Stimulated activated CD8-positive, alpha-beta memory T cell treated with anti-CD3 and anti-CD28 coated beads, Interleukin-15, amount 100 ng/mL, for 48 hours (primary cell): Measurements from ENCODE around the gene RASL10B.

Source experiments
- DNase-seq, 2 donors: peaks; one replicate each; pipeline ENCODE4 v3.0.0-alpha.2; 2020; ENCODE audit warnings: low read depth in 2 of 2

Gene RASL10B

DNA sequence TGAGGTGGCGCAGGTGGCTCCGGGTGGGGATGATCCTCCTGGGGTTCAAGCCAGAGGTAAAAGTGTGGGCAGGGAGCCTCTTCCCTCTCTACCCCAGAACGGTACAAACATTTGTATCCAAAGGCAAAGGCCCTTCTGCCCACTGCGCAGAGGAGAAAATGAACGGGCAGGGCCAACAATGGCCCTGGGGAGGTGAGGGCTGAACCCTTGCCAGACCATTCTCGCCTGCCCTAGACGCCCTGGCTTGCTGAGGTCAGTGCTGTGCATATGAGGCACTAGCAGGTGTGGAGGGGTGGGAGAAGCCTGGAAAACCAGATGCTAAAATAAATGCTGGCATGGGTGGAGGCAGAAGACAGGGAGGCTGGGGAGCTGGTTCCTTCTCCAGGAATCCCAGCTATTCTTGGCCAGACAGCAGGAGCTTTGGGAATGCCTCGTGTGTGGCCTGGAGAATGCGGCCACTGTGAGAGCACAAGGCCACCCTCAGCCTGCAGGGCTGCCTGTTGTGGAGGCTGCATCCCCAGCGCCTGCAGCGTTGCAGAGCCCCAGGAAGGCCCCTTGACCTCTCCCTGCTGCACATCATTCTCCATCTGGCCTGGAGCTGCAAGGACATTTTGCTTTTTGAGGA, 33.8 kb downstream of the RASL10B start:
- DNase-seq: no peak

DNA sequence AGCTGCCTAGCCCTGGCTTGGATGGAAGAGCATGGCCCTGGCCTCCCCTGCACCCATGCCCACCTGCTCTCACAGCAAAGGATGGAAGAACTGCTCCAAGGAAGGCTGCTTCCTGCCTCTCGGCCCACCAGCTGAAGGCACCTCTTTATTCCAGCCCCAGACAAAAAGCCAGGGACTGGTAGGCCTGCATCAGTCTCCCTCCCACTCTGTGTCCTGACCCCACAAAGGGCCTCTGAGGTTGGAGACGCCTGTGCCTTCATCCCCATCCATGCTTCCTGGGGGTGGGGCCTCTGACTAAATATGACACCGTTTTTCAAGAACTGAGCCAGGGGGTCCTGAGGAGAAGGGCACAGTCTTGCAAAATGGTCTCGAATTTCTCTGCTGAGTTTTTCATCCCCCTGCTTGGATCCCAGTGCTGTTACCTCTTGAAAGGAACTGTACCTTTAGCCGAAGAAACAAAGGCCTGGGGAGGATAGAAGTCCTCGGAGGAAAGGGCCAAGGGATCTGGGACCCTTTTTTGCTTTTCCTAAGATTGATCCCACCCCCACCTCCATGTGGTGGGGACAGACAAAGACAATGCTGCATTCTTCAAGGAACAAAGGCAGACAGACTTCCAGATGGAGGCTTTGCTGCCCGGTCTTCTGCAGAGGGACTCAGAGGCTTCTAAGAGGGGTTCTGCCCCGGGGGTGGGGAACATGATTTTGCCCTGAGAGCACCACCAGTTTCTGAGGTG, 34.5 kb downstream of the RASL10B start:
- DNase-seq: no peak

DNA sequence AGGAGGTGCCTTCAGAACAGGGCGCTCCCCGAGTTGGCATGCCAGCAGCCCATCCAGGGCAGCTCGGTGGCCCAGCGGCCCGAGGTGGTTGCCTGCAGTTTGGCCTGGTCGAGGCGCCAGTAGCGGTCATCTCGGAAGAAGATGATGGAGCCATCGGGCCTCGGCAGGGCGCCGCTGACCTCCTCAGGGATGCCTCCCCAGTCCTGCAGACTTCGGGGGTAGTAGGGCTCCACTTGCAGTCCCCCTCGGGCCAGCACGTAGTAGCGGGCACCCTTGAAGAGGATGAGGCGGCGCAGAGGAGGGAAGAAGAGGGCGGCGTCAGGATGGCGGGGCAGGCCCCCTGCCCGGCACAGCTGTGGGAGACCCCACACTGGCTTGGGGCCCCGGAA, 35.0 kb downstream of the RASL10B start:
- no peak for DNase-seq

DNA sequence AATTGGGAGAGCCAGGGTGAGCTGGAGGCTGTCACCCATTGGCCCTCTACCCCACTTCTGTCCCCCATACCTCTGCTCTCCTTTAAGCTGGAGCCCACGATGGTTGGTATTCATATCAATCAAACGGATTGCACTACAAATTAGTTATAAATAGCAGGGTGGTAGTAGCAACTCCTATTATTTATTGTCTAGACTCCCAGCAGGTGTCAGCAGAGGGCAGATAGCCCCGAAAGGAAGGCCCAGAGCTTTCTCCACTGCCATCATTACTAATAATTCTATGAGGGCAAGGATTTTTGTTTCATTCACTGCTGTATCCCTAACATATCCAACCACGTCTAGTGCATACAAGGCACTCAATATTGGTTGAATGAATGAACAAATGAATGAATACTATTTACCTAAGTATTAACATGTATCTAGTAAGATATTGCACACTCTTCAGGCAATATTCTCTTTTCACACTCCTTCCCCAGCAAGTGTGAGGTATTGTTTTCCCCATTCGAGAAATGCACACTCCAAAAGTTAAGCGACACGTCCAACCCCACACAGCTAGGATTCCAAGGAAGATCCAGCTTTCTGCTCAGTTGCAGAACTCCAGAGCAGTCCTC, 35.6 kb downstream of the RASL10B start:
- DNase-seq: no peak

DNA sequence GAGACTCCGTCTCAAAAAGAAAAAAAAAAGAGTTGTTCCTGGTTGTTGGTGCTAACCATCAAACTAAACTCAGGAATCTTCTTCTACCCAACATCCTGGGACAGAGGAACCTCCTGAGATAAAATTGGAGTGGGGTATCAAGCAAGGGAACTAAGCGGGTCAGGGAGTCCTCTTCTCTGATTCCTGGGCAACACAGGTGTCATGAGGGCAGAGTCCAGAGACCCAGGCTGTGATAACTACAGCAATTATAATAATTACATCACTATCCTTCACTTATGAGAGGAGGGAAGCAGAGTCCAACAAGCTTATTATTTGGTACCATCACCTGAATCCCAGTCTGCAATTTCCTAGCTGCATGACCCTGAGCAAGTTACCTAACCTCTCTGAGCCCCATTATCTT, 37.4 kb downstream of the RASL10B start:
- no peak for DNase-seq

DNA sequence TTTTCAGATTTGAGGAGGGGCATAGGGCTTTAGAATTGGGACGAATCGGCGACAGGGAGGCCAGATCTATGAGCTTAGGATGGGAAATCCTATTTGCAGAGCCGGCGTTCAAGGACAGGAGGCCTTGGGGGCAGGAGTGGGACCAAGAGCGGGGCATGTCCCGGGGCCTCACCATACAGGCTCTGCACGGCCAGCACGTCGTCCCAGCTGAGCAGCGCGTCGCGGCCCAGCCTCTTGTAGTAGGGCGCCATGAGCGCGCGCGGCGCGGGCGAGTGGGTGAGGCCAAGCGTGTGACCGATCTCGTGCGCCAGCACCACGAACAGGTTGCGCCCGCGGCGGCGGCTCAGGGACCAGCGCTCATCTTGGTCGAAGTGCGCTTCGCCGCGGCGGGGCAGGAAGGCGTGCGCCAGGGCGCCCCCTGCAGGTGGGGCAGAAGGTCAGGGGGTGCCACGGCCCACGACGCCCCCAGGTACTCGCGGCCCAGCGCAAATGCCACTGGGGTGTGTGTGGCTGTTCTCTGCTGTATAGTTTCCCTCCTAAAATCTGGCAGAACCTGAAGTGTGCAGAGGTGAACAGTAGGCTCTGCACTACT, 38.6 kb downstream of the RASL10B start:
- DNase-seq: no peak

DNA sequence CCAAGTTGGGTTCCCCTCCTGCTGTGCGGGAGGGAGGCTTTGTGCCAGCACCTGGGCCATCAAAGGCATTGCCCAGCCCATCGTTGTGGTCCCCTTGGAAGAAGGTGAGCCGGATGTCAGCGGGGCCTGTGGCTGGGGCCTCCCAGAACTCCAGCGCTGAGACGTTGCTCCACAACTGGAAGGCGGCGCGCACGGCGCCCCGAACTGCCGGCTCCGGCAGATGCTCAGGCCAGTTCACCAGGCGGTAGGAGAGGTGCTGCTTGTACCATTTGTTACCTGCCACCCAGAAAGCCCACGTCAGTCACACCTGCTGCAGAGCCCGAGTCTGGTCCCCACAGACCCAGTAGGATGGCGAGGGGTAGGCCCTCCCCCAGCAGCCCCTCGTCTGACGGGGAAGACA, 41.7 kb downstream of the RASL10B start:
- DNase-seq: no peak

DNA sequence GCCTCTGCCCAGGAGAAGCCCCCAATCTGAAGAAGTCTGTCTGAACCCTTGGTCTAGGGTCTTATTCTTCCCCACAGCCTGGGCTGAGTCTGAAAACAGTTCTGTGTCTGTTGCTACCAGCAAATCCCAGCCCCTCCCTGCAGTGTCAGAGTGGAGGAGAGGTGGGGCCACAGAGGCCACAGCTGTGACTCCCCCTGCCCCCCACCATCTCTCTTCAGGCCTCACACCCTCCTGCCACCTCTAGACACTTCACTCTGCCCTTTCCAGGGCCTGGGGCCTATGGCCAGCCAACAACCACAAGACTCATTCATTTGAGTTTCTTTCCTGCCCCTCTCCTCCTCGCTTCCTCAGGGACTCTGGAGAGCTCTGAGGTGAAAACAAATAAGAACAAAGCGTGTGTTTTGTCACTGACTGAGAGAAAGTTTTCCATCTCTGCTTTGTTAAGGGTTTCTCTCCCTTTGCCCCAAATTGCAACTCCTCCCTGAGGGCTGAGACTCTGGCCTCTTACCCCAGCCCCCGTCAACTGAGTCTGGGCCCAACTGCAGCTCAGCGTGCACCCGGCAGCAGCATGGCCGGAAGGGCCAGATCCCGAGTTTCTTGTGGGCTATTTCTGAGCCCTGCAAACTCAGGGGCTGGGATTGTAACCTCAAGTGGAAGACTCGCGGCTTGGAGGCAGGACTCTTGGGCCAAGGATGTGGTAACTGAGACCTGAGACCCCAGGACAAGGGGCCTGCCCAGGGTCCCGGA, 42.4 kb downstream of the RASL10B start:
- no peak for DNase-seq

DNA sequence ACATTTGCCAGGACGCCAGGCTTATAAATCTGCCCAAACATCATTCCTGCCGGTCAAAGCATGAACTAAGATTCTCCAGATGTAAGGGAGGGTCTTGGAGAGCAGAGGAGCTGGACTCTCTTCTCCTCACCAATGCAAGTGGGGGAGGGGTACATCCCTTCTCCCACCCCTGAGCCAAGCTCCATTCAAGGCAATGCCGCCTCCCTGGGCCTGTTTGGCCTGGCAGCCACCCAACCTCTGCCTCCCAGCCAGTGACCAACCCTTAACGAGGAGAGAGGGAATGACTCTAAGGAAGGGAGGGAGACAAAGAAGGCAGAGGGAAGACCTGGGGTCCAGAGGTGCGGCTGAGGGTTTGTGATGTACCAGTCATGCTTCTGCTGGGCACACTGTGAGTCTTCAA, 43.1 kb downstream of the RASL10B start:
- DNase-seq: no peak

DNA sequence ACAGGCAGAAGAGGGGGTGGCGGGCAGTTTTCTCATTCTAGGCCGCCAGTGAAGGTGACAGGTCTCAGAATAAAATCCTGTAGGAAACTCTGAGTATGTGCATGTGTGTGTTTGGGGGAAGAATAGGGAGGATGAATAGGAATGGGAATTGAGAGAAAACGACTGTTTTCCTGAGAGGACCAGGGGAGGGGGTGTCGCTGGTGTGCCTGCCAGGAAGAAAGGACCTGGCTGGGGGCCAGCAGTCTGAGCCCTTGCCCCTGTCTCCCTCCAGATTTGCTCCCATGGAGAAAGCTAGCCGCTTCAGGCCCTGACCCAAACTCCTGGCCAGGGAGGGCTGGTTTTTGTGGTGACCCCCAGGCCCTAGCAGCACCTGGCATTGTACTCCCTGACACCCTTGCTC, 43.6 kb downstream of the RASL10B start:
- DNase-seq: no peak

DNA sequence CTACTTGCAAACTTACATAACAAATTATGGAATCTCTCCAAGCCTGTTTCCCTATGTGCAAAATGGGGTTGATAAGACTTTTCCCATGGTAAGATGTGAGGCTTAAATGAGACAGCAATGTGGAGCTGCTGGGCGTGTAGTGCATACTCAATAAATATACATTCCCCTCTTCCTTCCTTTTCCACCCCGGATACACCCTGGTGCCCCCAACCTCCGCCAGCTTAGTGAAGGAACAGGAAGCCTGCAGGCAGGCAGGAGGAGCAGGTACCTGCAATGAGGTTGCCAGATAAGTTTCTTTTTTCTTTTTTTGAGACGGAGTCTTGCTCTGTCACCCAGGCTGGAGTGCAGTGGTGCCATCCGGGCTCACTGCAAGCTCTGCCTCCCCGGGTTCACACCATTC, 44.1 kb downstream of the RASL10B start:
- DNase-seq: no peak

DNA sequence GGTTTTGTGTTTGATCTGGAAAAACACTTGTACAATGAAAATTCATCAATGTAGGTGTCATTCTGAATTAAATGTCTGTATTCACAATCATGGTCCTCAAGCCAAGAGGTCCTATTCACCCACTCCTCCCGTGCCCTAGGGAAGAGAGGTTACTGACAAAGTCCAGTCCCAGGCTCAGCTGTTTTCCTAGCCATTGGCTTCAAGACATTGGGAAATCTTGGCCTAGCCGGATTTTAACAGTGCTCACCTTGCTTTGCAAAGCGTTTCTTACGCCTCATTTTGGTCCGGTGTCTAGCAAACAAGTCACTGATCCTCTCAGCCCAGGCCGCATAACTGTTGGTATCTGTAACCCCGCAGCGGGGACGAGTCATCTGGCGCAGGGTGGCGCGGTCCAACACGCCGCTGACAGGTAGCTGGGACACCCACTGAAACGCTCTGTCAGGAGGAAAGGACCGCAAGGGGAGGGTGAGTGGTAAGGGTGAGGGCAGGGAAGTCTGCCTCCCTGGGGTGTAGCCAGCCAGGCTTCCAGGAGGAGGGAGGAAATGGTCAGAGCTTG, 47.3 kb downstream of the RASL10B start:
- no peak for DNase-seq

DNA sequence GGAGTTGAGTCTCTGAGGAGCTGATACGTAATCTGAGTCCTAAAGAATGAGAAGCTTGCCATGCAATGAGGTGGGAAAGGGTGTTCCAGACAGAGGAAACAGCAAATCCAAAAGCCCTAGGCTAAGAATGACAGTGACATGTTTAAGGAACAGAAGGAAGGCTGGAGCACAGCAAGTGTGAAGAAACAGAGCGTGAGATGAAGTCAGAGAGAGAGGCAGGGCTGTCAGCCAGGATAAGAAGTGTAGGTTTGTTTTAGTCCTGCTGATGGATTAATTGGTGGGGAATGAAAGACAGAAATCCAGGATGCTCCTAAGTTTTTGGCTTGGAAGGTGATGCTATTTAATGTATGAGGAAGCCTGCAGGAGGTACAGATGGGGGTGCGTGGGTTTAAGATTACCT, 49.5 kb downstream of the RASL10B start:
- no peak for DNase-seq

DNA sequence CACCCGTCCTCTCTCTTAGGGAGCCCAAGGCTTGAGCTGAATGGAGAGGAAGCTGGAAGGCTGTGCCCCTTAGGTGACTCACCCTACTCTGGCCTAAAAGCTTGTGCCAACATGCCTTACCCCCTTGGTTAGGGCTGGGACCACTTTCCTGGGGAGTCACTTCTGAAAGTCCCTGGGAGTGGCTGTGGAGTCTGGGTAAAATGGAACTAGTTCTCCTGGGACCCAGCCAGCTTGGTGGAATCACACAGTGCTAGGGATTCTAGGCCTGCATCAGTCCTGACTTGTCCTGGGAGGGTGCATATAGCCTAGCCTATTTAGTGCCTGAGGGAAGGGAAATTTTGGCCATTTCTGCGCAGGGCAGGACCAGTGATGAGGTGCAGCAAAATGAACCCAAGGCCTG, 53.5 kb downstream of the RASL10B start:
- no peak for DNase-seq

DNA sequence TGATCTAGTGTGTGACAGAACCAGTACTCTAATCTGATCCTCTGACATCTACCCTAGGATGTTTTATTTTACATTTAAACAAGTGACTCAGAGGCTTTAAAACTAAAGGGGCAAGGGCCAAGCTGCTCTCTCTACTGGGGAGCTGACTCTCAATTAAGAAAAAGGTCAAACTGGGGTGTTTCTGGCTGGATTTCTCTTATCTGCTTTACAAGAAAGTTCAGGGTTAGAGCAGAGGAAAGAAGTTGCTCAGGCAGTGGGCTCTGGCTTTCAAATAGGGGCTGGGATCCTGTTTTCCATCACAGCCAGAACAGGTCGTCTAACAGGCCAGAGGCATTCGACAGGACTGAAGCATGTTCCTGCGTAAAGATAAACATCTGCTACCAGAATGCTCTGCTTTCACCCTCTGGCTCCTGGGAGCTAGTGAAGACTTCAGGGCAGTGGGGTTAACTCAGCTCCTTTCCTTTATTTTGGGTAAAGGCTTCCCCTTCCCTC, 55.5 kb downstream of the RASL10B start:
- DNase-seq: no peak

DNA sequence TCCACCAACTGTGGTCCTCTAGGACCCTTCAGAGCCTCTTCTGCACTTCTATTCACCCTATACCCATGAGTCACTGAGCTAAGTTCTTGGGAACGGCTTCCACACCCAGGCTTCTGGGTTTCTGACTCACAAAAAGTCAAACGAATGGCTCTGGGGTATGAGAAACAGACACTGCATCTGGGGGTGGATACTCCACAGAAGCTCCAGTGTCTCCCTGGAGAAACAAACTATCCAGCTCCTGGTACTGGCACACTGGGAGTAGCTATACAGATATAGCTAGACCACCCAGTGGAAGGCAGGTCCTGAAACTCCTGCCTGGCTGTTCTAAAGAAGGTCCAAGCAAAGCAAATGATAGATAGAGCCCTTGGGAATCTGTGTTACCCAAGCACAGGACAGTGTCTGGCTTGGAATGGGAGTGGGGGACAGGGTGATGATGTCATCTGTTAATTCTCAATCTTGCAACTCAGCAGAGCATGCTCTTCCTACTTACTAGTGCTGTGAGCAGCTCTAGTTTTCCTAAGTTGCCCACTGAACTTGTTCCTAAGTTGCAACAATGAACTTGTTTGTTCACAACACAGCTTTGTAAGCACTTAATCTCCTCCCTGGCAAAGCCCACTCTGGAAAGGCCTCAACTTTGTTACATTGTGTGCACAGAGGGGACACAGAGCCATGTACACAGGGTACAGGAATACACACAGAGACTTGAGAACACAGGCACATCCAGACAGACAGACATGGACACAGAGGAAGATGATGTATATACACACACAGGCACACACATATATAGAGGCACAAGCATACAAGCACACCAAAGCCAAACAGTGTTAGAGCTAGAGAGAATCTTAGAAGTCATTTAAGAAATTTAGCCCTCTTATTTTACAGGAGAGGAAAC, 57.3 kb downstream of the RASL10B start:
- no peak for DNase-seq

DNA sequence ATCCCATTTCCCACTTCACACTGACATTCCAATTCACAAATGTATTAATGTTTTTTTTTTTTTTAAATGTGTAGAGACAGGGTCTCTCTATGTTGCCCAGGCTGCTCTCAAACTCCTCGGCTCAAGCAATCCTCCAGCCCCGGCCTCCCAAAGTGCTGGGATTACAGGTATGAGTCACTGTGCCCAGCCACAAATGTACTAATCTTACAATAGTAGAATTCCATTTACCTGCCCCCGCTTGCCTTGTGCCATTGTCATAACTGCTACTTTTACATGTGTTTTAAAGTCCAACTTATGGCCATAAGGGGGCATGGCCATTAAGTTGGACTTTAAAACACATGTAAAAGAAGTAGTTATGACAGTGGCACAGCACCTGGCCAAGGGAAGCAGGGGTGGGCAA, 59.4 kb downstream of the RASL10B start:
- DNase-seq: no peak

DNA sequence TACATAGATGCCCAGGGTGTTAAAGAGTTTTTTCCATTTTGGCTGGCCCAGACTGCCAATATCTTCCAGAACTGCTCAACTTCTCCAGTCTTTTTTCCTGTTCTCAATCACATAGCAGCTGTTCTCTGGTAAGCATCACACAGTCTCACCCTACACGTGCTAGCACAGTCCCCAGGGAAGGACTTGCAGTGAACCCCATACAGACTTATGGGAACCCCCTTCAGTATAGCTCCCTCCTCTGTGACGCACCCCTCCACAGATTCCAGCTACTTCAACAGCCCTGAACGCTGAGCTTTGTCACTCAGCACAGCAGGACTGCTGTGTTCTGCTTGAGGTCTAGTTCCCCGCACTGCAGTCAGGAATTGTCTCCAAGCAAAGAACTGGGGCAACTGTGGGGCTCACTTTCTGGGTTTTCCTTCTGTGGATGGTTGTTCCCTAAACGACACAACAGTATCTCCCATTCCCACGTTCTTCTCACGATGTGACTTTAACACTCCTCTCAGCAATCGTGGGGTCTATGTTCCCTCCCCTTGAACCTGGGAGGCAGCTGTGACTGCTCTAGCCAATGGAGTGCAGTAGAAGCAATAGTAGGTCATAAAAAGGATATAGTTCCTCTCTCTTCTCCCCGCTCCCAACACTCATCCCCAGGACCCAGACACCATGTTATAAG, 60.4 kb downstream of the RASL10B start:
- DNase-seq: no peak
